Sigmoid colon (tissue), 3 donors: ENCODE measurements around the gene ACTA2.

Experiments used
- CTCF ChIP-seq, 4 experiments: fragments of 450-650 bp in 3 of 4; fragments of 200-600 bp in 1 of 4; IDR thresholded peaks; one replicate each; pipeline ENCODE4 v1.5.1; 2016 to 2019; ENCODE audit warnings: antibody characterized with exemption in 4 of 4, mild to moderate bottlenecking in 3 of 4, moderate library complexity in 2 of 4
- POLR2A ChIP-seq, 2 donors: fragments of 450-650 bp; IDR thresholded peaks; one replicate each; pipeline ENCODE4 v1.6.1; 2016; ENCODE audit warnings: antibody characterized with exemption in 2 of 2, mild to moderate bottlenecking in 2 of 2, moderate library complexity in 2 of 2

- TF ChIP-seq POLR2A (IDR thresholded peaks at IDR 0.05) (no peak), CTCF (IDR thresholded peaks at IDR 0.05) (no peak)
These were observed 53.8 kb downstream of the ACTA2 start for GRCh38 chr10:88898727-88899126.
